Activated CD8-positive, alpha-beta memory T cell treated with anti-CD3 and anti-CD28 coated beads, Interleukin-2, amount 10 ng/mL, durations not matched to agents 7 days and 5 days (primary cell): ENCODE measurements around the gene TCEAL8. TPM values are rescaled to one million over a fixed set of nuclear protein-coding genes. Genes with fewer than 3 reads are reported as not detected.
A peak's percentile ranks its signal among the peaks of the same experiment; 100 is the strongest.

Experiments used
- ATAC-seq: fragments of 150-1000 bp; cut with Tn5 transposase; one replicate; pipeline ENCODE4 v1.10.0; 2021; ENCODE audit warnings: moderate library complexity
- CTCF ChIA-PET: fragments of 350-600 bp; sonication (Branson Sonifier 250); formaldehyde crosslinking; loops from one replicate; lab custom pipeline; 2021; ENCODE audit warnings: antibody characterized with exemption; lab: Charles Lee
- DNase-seq: peaks from one replicate; pipeline ENCODE4 v3.0.0-alpha.2; 2020
- H3K27ac Mint-ChIP-seq: one replicate; pipeline ENCODE4 v1.8.0; 2021; ENCODE audit warnings: mild to moderate bottlenecking, mixed read lengths
- H3K27me3 Mint-ChIP-seq: one replicate; pipeline ENCODE4 v1.8.0; 2021; ENCODE audit warnings: mixed read lengths
- H3K36me3 Mint-ChIP-seq: one replicate; pipeline ENCODE4 v1.8.0; 2021; ENCODE audit warnings: mild to moderate bottlenecking, mixed read lengths
- H3K4me1 Mint-ChIP-seq: one replicate; pipeline ENCODE4 v1.8.0; 2021; ENCODE audit warnings: mixed read lengths
- H3K4me3 Mint-ChIP-seq: one replicate; pipeline ENCODE4 v1.8.0; 2021; ENCODE audit warnings: mild to moderate bottlenecking, moderate library complexity, mixed read lengths
- H3K9me3 Mint-ChIP-seq: one replicate; pipeline ENCODE4 v1.8.0; 2022; ENCODE audit warnings: low read depth, mixed read lengths
- total RNA-seq, 2 experiments: library from RNA; stranded (reverse); gene quantifications; one replicate each; pipeline ENCODE4 v1.2.3, GENCODE V29; 2021

Gene TCEAL8
- total RNA-seq = 10 to 100 TPM; 28.5 to 31.9 TPM

- DNase-seq (peak; percentile 82), ATAC-seq (peak; percentile 95)
- Mint-ChIP-seq H3K36me3 (peaks cover 7% of the 10 kb centered on the region), H3K27ac (peak within 1 kb of the TSS; percentile 91), H3K4me3 (peak within 1 kb of the TSS; percentile 88), H3K4me1 (peaks cover 13% of the 10 kb centered on the region), H3K27me3 (no peaks in the 10 kb centered on the region), H3K9me3 (no peaks in the 10 kb centered on the region)
- CTCF ChIA-PET = interaction anchor here (0.5 kb wide), 1 partner anchor 1323 kb away, joined by 4 read pairs; the partner anchor contains the start of gene ZMAT1
Observed at GRCh38 chrX:103254921-103255493, at the start of gene TCEAL8. Gene TCEAL8 (minus strand): TSS chrX:103255155. CDS start chrX:103253979, 1,176 bp downstream.

GRCh38 chrX:103304705-103305104, 49.8 kb upstream of the TCEAL8 start:
- ATAC-seq = no peak
- Mint-ChIP-seq H3K4me3 (no peak overlapping the region), H3K36me3 (no peaks in the 10 kb centered on the region), H3K4me1 (peaks cover 3% of the 10 kb centered on the region), H3K9me3 (peaks cover 3% of the 10 kb centered on the region), H3K27me3 (peaks cover 1% of the 10 kb centered on the region), H3K27ac (no peak overlapping the region)
- CTCF ChIA-PET = no interaction called here
- no peak for DNase-seq

- Mint-ChIP-seq H3K4me1 (no peaks in the 10 kb centered on the region), H3K9me3 (no peaks in the 10 kb centered on the region), H3K27ac (no peak overlapping the region), H3K27me3 (peaks cover 3% of the 10 kb centered on the region), H3K4me3 (no peak overlapping the region), H3K36me3 (no peaks in the 10 kb centered on the region)
- CTCF ChIA-PET = no interaction called here
- DNase-seq (no peak), ATAC-seq (no peak)
Observed at GRCh38 chrX:103293118-103293517, 38.2 kb upstream of the TCEAL8 start.

GRCh38 chrX:103279624-103280023, 24.7 kb upstream of the TCEAL8 start:
- H3K9me3 Mint-ChIP-seq = no peaks in the 10 kb centered on the region
- no peak overlapping the region for H3K27ac Mint-ChIP-seq
- CTCF ChIA-PET = no interaction called here
- no peak overlapping the region for H3K4me3 Mint-ChIP-seq
- H3K4me1 Mint-ChIP-seq = peaks cover 1% of the 10 kb centered on the region
- ATAC-seq (no peak), DNase-seq (no peak)
- H3K27me3 Mint-ChIP-seq = peaks cover 49% of the 10 kb centered on the region
- H3K36me3 Mint-ChIP-seq = no peaks in the 10 kb centered on the region

- H3K9me3 Mint-ChIP-seq = no peaks in the 10 kb centered on the region
- no peak within 1 kb of the TSS for H3K4me3 Mint-ChIP-seq
- no peak within 1 kb of the TSS for H3K27ac Mint-ChIP-seq
- H3K4me1 Mint-ChIP-seq = peaks cover 1% of the 10 kb centered on the region
- H3K27me3 Mint-ChIP-seq = peaks cover 57% of the 10 kb centered on the region
- no peak for ATAC-seq
- no peak for DNase-seq
- no peaks in the 10 kb centered on the region for H3K36me3 Mint-ChIP-seq
- CTCF ChIA-PET = no interaction called here
Observed at GRCh38 chrX:103276581-103277002, 21.6 kb upstream of the TCEAL8 start, which contains the start of gene TCEAL5. Gene TCEAL5 (minus strand): TSS chrX:103276750. CDS start chrX:103274563, 2,187 bp downstream.

- H3K36me3 Mint-ChIP-seq = no peaks in the 10 kb centered on the region
- CTCF ChIA-PET = no interaction called here
- H3K27me3 Mint-ChIP-seq = peaks cover 61% of the 10 kb centered on the region
- no peak overlapping the region for H3K27ac Mint-ChIP-seq
- peaks cover 1% of the 10 kb centered on the region for H3K4me1 Mint-ChIP-seq
- DNase-seq = no peak
- ATAC-seq = no peak
- H3K9me3 Mint-ChIP-seq = no peaks in the 10 kb centered on the region
- H3K4me3 Mint-ChIP-seq = no peak overlapping the region
Observed at GRCh38 chrX:103275947-103276567, 21.1 kb upstream of the TCEAL8 start.

- Mint-ChIP-seq H3K4me3 (no peak overlapping the region), H3K4me1 (peaks cover 1% of the 10 kb centered on the region), H3K27ac (no peak overlapping the region), H3K36me3 (no peaks in the 10 kb centered on the region), H3K27me3 (peaks cover 53% of the 10 kb centered on the region), H3K9me3 (no peaks in the 10 kb centered on the region)
- CTCF ChIA-PET = no interaction called here
- no peak for DNase-seq
- ATAC-seq = no peak
Observed at GRCh38 chrX:103274284-103274683, 19.3 kb upstream of the TCEAL8 start.

GRCh38 chrX:103258275-103258674, 3.3 kb upstream of the TCEAL8 start:
- peaks cover 13% of the 10 kb centered on the region for H3K4me1 Mint-ChIP-seq
- no peak overlapping the region for H3K4me3 Mint-ChIP-seq

GRCh38 chrX:103256651-103257050, 1.7 kb upstream of the TCEAL8 start:
- CTCF ChIA-PET = no interaction called here
- Mint-ChIP-seq H3K4me1 (peaks cover 13% of the 10 kb centered on the region), H3K27me3 (no peaks in the 10 kb centered on the region), H3K36me3 (peaks cover 7% of the 10 kb centered on the region), H3K27ac (no peak overlapping the region), H3K4me3 (no peak overlapping the region), H3K9me3 (no peaks in the 10 kb centered on the region)
- DNase-seq (no peak), ATAC-seq (no peak)

More at GRCh38 chrX:103258275-103258674, 3.3 kb upstream of the TCEAL8 start:
- H3K27ac Mint-ChIP-seq = no peak overlapping the region
- CTCF ChIA-PET = no interaction called here
- peaks cover 5% of the 10 kb centered on the region for H3K27me3 Mint-ChIP-seq
- peaks cover 7% of the 10 kb centered on the region for H3K36me3 Mint-ChIP-seq
- ATAC-seq (no peak), DNase-seq (no peak)
- no peaks in the 10 kb centered on the region for H3K9me3 Mint-ChIP-seq

GRCh38 chrX:103254171-103254824, 657 bp downstream of the TCEAL8 start:
- peaks cover 7% of the 10 kb centered on the region for H3K36me3 Mint-ChIP-seq
- no peaks in the 10 kb centered on the region for H3K9me3 Mint-ChIP-seq
- H3K27ac Mint-ChIP-seq = peak overlapping the region; percentile 91
- CTCF ChIA-PET = interaction anchor here (0.5 to 2.0 kb wide), 2 partner anchors 43 to 1322 kb away, joined by 4 to 8 read pairs; partner anchors contain the start of gene ZMAT1
- ATAC-seq = peak; percentile 57
- H3K4me3 Mint-ChIP-seq = peak overlapping the region; percentile 88
- H3K4me1 Mint-ChIP-seq = peaks cover 13% of the 10 kb centered on the region
- peak; percentile 70 for DNase-seq
- H3K27me3 Mint-ChIP-seq = no peaks in the 10 kb centered on the region

GRCh38 chrX:103253608-103254007, 1.3 kb downstream of the TCEAL8 start:
- Mint-ChIP-seq H3K36me3 (peaks cover 7% of the 10 kb centered on the region), H3K4me3 (no peak overlapping the region), H3K27me3 (no peaks in the 10 kb centered on the region), H3K9me3 (no peaks in the 10 kb centered on the region), H3K27ac (no peak overlapping the region), H3K4me1 (peaks cover 13% of the 10 kb centered on the region)
- ATAC-seq (no peak), DNase-seq (no peak)
- CTCF ChIA-PET = interaction anchor here (2.0 kb wide), 1 partner anchor 43 kb away, joined by 8 read pairs; no protein-coding TSS in a partner anchor

GRCh38 chrX:103250977-103251376, 4.0 kb downstream of the TCEAL8 start:
- DNase-seq (no peak), ATAC-seq (no peak)
- H3K36me3 Mint-ChIP-seq = peaks cover 7% of the 10 kb centered on the region
- no peak overlapping the region for H3K27ac Mint-ChIP-seq
- peaks cover 13% of the 10 kb centered on the region for H3K4me1 Mint-ChIP-seq
- CTCF ChIA-PET = interaction anchor here (0.8 kb wide), 1 partner anchor 40 kb away, joined by 3 read pairs; no protein-coding TSS in a partner anchor
- H3K27me3 Mint-ChIP-seq = no peaks in the 10 kb centered on the region
- H3K4me3 Mint-ChIP-seq = no peak overlapping the region
- no peaks in the 10 kb centered on the region for H3K9me3 Mint-ChIP-seq

- no peak for DNase-seq
- Mint-ChIP-seq H3K4me1 (peaks cover 8% of the 10 kb centered on the region), H3K9me3 (no peaks in the 10 kb centered on the region), H3K36me3 (peaks cover 7% of the 10 kb centered on the region), H3K27ac (no peak overlapping the region), H3K4me3 (no peak overlapping the region), H3K27me3 (no peaks in the 10 kb centered on the region)
- CTCF ChIA-PET = interaction anchor here (1.4 kb wide), 1 partner anchor 39 kb away, joined by 8 read pairs; no protein-coding TSS in a partner anchor
- ATAC-seq = no peak
Observed at GRCh38 chrX:103249805-103250204, 5.2 kb downstream of the TCEAL8 start.
